Memory B cell (primary cell): ENCODE measurements around the gene ALPK3.
A peak's percentile ranks its signal among the peaks of the same experiment; 100 is the strongest.
"Not testable (repeated sequence)": the region's sequence is repeated elsewhere in the genome, so short reads cannot be mapped to it uniquely, and the experiment has no call there.

Experiments
- ATAC-seq: fragments of 150-1000 bp; cut with Tn5 transposase; 2 replicates; pipeline ENCODE4 v1.10.0; 2021; ENCODE audit warnings: low read depth, mild to moderate bottlenecking, moderate library complexity
- DNase-seq, 2 donors: peaks; one replicate each; pipeline ENCODE4 v3.0.0; 2022; ENCODE audit warnings: low spot score in 2 of 2
- H3K27ac Mint-ChIP-seq: one replicate; pipeline ENCODE4 v1.8.0; 2022; ENCODE audit warnings: mild to moderate bottlenecking, moderate library complexity, mixed read lengths
- H3K27me3 Mint-ChIP-seq: one replicate; pipeline ENCODE4 v1.8.0; 2022; ENCODE audit warnings: mixed read lengths
- H3K36me3 Mint-ChIP-seq: one replicate; pipeline ENCODE4 v1.8.0; 2022; ENCODE audit warnings: mild to moderate bottlenecking, mixed read lengths
- H3K4me1 Mint-ChIP-seq: one replicate; pipeline ENCODE4 v1.8.0; 2022; ENCODE audit warnings: mixed read lengths
- H3K4me3 Mint-ChIP-seq: one replicate; pipeline ENCODE4 v1.8.0; 2022; ENCODE audit warnings: mild to moderate bottlenecking, moderate library complexity, mixed read lengths
- H3K9me3 Mint-ChIP-seq: one replicate; pipeline ENCODE4 v1.8.0; 2022; ENCODE audit warnings: mixed read lengths

ALPK3 gene

GRCh38 chr15:84834229-84834955 lies 17.2 kb downstream of the ALPK3 start:
- no peaks in the 10 kb centered on the region for H3K4me1 Mint-ChIP-seq
- ATAC-seq (no peak), DNase-seq (no peak)
- H3K27ac Mint-ChIP-seq, result no peak overlapping the region
- H3K36me3 Mint-ChIP-seq, result peaks cover 2% of the 10 kb centered on the region
- no peaks in the 10 kb centered on the region for H3K9me3 Mint-ChIP-seq
- peaks cover 21% of the 10 kb centered on the region for H3K27me3 Mint-ChIP-seq
- no peak overlapping the region for H3K4me3 Mint-ChIP-seq

GRCh38 chr15:84834969-84835368 lies 17.8 kb downstream of the ALPK3 start:
- H3K4me1 Mint-ChIP-seq, result no peaks in the 10 kb centered on the region
- H3K27ac Mint-ChIP-seq, result no peak overlapping the region
- no peaks in the 10 kb centered on the region for H3K9me3 Mint-ChIP-seq
- H3K36me3 Mint-ChIP-seq, result peaks cover 2% of the 10 kb centered on the region
- ATAC-seq, result no peak
- no peak for DNase-seq
- peaks cover 21% of the 10 kb centered on the region for H3K27me3 Mint-ChIP-seq
- H3K4me3 Mint-ChIP-seq, result no peak overlapping the region

DNA sequence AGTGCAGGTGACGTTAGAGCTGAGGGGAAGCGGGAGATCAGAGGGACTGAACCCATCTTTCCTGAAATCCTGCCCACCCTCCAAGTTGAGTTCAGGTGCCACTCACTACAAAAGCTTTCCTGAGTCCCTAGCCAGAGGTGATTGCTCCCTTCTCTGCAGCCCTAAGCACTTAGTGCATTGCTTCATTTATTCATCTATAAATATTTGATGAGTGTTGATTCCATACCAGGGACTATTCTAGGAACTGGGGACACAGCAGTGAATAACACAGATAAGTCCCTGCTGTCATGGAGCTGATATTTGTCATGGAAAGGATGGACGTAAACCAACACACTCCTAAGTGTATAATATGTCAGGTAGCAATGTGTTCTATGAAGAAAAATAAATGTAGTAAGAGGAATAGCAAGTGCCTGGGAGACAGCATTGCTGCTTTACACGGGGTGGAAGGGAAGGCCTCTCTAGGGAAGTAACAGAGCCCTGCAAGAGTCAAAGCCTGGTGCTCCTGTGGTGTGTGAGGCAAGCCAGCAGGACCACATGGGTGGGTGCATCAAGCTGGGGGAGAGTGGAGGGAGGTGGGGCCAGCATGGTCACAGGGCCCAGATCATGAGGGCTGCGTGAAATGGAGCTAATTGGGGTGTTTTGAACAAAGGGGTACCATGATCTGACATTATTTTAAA lies 18.6 kb downstream of the ALPK3 start:
- no peak for DNase-seq
- ATAC-seq, result no peak
- peaks cover 19% of the 10 kb centered on the region for H3K27me3 Mint-ChIP-seq
- no peak overlapping the region for H3K27ac Mint-ChIP-seq
- no peaks in the 10 kb centered on the region for H3K4me1 Mint-ChIP-seq
- H3K9me3 Mint-ChIP-seq, result no peaks in the 10 kb centered on the region
- peaks cover 2% of the 10 kb centered on the region for H3K36me3 Mint-ChIP-seq
- no peak overlapping the region for H3K4me3 Mint-ChIP-seq

DNA sequence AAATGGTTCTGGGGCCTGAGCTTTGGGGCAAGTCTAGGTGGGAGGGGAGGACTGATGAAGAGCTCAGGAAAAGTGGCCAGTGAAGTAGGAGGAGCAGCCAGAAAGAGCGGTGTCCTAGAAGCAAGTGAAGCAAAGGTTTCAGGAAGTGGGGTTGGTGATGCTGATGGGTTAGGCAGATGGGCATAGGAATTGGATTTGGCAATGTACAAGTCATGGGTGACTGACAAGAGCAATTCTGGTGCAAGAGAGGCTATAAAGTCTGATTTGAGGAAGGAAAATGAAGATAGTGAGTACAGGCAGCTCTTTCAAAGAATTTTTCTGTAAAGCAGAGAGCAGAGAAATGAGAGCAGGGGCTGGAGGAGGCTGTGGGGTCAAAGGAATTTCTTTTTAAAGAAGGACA lies 19.7 kb downstream of the ALPK3 start:
- Mint-ChIP-seq H3K36me3 (peaks cover 2% of the 10 kb centered on the region), H3K4me1 (no peaks in the 10 kb centered on the region), H3K27ac (no peak overlapping the region), H3K9me3 (no peaks in the 10 kb centered on the region), H3K27me3 (peaks cover 21% of the 10 kb centered on the region), H3K4me3 (no peak overlapping the region)
- DNase-seq (no peak), ATAC-seq (no peak)

GRCh38 chr15:84839714-84840113 lies 22.6 kb downstream of the ALPK3 start:
- Mint-ChIP-seq H3K27ac (no peak overlapping the region), H3K9me3 (no peaks in the 10 kb centered on the region), H3K4me3 (no peak overlapping the region), H3K36me3 (peaks cover 2% of the 10 kb centered on the region), H3K4me1 (no peaks in the 10 kb centered on the region), H3K27me3 (peaks cover 20% of the 10 kb centered on the region)
- no peak for ATAC-seq
- DNase-seq, result no peak

DNA sequence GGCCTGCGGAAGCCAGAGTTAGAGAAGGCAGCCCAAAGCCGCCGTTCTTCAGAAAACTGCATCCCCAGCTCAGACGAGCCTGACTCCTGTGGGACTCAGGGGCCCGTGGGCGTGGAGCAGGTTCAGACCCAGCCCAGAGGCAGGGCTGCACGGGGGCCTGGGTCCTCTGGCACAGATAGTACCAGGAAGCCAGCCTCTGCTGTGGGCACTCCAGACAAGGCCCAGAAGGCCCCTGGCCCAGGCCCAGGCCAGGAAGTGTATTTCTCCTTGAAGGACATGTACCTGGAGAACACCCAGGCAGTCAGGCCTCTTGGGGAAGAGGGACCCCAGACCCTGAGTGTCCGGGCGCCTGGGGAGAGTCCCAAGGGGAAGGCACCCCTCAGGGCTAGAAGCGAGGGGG lies 23.1 kb downstream of the ALPK3 start:
- Mint-ChIP-seq H3K4me3 (no peak overlapping the region), H3K9me3 (no peaks in the 10 kb centered on the region), H3K27me3 (peaks cover 19% of the 10 kb centered on the region), H3K36me3 (peaks cover 2% of the 10 kb centered on the region), H3K4me1 (no peaks in the 10 kb centered on the region), H3K27ac (no peak overlapping the region)
- ATAC-seq (no peak), DNase-seq (no peak)

- Mint-ChIP-seq H3K27me3 (peaks cover 12% of the 10 kb centered on the region), H3K9me3 (no peaks in the 10 kb centered on the region), H3K36me3 (no peaks in the 10 kb centered on the region), H3K27ac (no peak overlapping the region), H3K4me3 (no peak overlapping the region), H3K4me1 (no peaks in the 10 kb centered on the region)
- ATAC-seq (no peak), DNase-seq (no peak)
Measured at GRCh38 chr15:84840741-84841429, 23.7 kb downstream of the ALPK3 start.

DNA sequence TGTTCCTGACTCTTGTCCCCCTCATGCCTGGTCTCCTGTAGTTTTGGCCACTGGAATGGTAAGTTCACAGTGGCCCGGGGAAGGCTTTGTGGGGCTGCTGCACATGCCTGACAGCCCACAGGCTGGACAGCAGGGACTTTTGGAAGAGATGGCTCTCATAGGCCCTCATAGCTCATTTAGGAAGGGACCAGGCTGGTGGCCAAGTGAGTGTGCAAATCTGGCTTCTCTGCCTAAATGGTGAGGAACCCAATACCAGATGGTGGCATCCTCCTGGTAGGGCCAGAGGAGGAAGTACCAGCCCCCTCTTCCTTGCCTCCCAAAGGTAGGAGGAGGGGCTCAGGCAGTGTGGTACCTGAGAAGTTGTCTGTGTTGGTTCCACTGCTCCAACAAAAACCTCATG lies 25.6 kb downstream of the ALPK3 start:
- peaks cover 5% of the 10 kb centered on the region for H3K36me3 Mint-ChIP-seq
- no peaks in the 10 kb centered on the region for H3K4me1 Mint-ChIP-seq
- H3K4me3 Mint-ChIP-seq, result no peak overlapping the region
- H3K9me3 Mint-ChIP-seq, result peaks cover 4% of the 10 kb centered on the region
- DNase-seq (no peak), ATAC-seq (no peak)
- no peak overlapping the region for H3K27ac Mint-ChIP-seq
- H3K27me3 Mint-ChIP-seq, result peaks cover 8% of the 10 kb centered on the region

DNA sequence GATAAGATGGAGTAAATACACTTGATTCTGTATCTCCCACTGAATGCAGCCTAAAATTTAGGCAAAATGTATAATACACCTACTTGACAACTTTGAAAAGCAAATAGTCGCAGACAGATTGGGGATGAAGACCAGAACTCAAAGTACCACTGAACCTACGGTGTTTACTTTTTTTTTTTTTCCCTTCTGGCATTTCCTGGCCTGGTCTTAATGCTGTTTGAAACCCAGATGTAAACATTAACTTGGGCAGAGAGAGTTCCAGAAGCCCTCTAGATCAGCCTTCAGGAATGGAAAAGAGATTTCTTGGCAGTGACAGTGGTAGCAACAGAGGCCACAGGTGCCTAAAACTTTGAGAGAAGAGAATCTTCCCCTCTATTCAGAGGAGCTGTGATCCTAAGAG lies 27.8 kb downstream of the ALPK3 start:
- Mint-ChIP-seq H3K4me1 (no peaks in the 10 kb centered on the region), H3K27ac (no peak overlapping the region), H3K27me3 (peaks cover 8% of the 10 kb centered on the region), H3K4me3 (no peak overlapping the region), H3K36me3 (peaks cover 7% of the 10 kb centered on the region), H3K9me3 (peaks cover 6% of the 10 kb centered on the region)
- DNase-seq (no peak), ATAC-seq (no peak)

- H3K4me1 Mint-ChIP-seq, ATAC-seq, H3K27ac Mint-ChIP-seq, H3K9me3 Mint-ChIP-seq, H3K27me3 Mint-ChIP-seq, H3K36me3 Mint-ChIP-seq, H3K4me3 Mint-ChIP-seq: not testable (repeated sequence)
- peak; percentile 11 to 18 for DNase-seq
Measured at GRCh38 chr15:84845631-84846030, 28.5 kb downstream of the ALPK3 start.

DNA sequence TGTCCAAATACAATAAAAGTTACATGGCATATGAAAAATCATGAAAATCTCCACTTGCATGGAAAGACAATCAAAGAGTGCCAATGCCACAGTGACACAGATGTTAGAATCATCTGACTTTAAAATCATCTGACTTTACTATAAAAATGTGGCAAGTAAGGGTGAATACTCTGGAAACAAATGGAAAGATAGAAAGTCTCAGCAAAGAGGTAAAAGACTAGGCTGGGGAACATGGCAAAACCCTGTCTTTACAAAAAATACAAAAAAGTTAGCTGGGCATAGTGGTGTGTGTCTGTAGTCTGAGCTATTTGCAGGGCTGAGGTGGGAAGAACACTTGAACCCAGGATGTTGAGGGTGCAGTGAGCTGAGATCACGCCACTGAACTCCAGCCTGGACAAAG lies 29.1 kb downstream of the ALPK3 start:
- no peak overlapping the region for H3K4me3 Mint-ChIP-seq
- ATAC-seq, result no peak
- H3K36me3 Mint-ChIP-seq, result peaks cover 7% of the 10 kb centered on the region
- H3K4me1 Mint-ChIP-seq, result no peaks in the 10 kb centered on the region
- peaks cover 6% of the 10 kb centered on the region for H3K27me3 Mint-ChIP-seq
- H3K9me3 Mint-ChIP-seq, result peaks cover 6% of the 10 kb centered on the region
- no peak for DNase-seq
- H3K27ac Mint-ChIP-seq, result no peak overlapping the region

DNA sequence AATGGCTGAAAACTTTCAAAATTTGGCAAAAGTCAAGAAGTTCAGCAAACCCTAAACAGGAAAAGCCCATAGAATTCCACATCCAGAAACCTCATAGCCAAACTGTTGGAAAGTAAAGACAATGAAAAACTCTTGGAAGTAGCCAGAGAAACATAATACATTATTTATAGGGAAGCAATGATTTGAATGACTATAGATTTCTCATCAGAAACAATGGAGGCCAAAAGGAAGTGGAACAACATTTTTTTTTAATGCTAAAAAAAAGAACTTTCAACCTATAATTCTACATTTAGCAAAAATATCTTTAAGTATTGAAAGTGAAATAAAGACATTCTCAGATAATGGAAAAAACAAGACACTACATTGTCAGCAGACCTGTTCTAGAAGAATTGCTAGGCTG lies 30.2 kb downstream of the ALPK3 start:
- DNase-seq (no peak), ATAC-seq (no peak)
- H3K36me3 Mint-ChIP-seq, result peaks cover 7% of the 10 kb centered on the region
- peaks cover 4% of the 10 kb centered on the region for H3K27me3 Mint-ChIP-seq
- H3K4me3 Mint-ChIP-seq, result no peak overlapping the region
- H3K27ac Mint-ChIP-seq, result no peak overlapping the region
- no peaks in the 10 kb centered on the region for H3K4me1 Mint-ChIP-seq
- H3K9me3 Mint-ChIP-seq, result peaks cover 6% of the 10 kb centered on the region

DNA sequence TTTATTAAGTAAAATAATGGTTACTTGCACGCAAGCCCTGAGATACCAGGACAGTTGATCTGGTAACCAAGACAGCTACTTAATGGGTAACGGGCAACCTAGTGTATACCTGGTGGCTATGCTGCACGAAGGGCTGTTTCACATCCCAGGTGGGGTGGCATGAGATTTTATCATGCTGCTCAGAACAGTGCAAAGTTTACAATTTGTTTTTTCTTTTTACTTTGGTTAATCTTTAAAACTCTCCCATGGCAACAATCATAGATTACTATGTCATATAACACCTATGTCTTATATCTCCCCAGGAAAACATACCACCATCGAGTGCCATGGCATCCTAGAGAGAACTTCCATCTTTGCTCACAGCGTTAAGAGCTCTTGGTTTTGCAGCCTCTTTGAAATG lies 35.1 kb downstream of the ALPK3 start:
- Mint-ChIP-seq H3K36me3 (peaks cover 4% of the 10 kb centered on the region), H3K4me3 (no peak overlapping the region), H3K4me1 (no peaks in the 10 kb centered on the region), H3K27ac (no peak overlapping the region), H3K27me3 (peaks cover 3% of the 10 kb centered on the region), H3K9me3 (peaks cover 3% of the 10 kb centered on the region)
- ATAC-seq, result no peak
- DNase-seq, result no peak

DNA sequence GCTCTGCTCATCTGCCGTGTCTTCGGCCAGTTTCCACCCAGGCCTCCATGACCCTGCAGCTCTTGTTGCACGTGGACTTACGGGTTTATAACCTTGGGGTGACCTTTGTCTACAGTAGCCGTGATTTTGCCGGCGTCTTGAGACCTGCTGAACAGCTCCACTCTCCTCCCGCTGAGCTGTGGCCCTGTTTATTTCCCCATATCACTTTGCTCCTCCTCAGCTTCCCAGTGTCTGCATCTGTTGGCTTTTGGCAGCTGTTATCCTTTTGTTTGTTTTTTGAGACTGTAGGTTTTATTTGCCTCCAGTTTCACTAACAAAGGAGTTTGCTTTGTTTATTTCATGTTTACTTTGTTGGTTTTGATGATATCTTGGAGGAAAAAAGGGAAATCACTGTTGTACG lies 38.0 kb downstream of the ALPK3 start:
- no peak for ATAC-seq
- DNase-seq, result no peak
- Mint-ChIP-seq H3K27me3 (peaks cover 3% of the 10 kb centered on the region), H3K4me1 (no peaks in the 10 kb centered on the region), H3K27ac (no peak overlapping the region), H3K9me3 (no peaks in the 10 kb centered on the region), H3K4me3 (no peak overlapping the region), H3K36me3 (no peaks in the 10 kb centered on the region)
